Keratinocyte (primary cell): ENCODE measurements around the gene HCN4.

ENCODE experiments used
- CTCF ChIP-seq, 3 experiments: IDR thresholded peaks in 1 of 3; conservative IDR thresholded peaks in 1 of 3; optimal IDR thresholded peaks in 1 of 3; 2 replicates in 2 of 3; 3 replicates in 1 of 3; pipeline versions ENCODE3 to v1.5.1; 2011; ENCODE audit warnings: low read length in 3 of 3, mild to moderate bottlenecking in 3 of 3, moderate library complexity in 2 of 3, control low read depth in 1 of 3, inconsistent platforms in 1 of 3; ENCODE audit not compliant: insufficient read depth in 2 of 3; ENCODE audit errors: extremely low read depth in 1 of 3
- EZH2 ChIP-seq: IDR thresholded peaks from one replicate; pipeline ENCODE4 v1.6.1; 2012; ENCODE audit warnings: inconsistent platforms, mild to moderate bottlenecking, low read length, moderate library complexity

- TF ChIP-seq CTCF (optimal IDR thresholded peaks at IDR 0.05 in 1 of 3, IDR thresholded peaks at IDR 0.05 in 1 of 3, conservative IDR thresholded peaks at IDR 0.05 in 1 of 3; ENCODE audit: extremely low read depth in 1 of 3, insufficient read depth in 2 of 3, low read length in 3 of 3) (no peak), EZH2 (no peak)
Observed at GRCh38 chr15:73329501-73330200, 39.1 kb downstream of the HCN4 start.
